Spinal cord (tissue), 10 donors: ENCODE data around the gene CCDC70. TPM values are rescaled to one million over a fixed set of nuclear protein-coding genes. Genes with fewer than 3 reads are reported as not detected.
A peak's percentile ranks its signal among the peaks of the same experiment; 100 is the strongest.

ENCODE experiments used
- DNase-seq, 6 donors: peaks; one replicate each; pipeline versions ENCODE4 v3.0.0 to v3.0.0-alpha.2; 2013 to 2015; ENCODE audit warnings: low spot score in 6 of 6, low read depth in 4 of 6
- H3K27ac ChIP-seq: one replicate; pipeline ENCODE4 v1.5.1; 2013; ENCODE audit warnings: low read depth, low read length, control low read depth
- H3K27me3 ChIP-seq: one replicate; pipeline ENCODE4 v1.6.1; 2013; ENCODE audit warnings: low read length; ENCODE audit not compliant: control insufficient read depth, insufficient read depth
- H3K36me3 ChIP-seq: one replicate; pipeline ENCODE4 v1.6.1; 2013; ENCODE audit warnings: low read length; ENCODE audit not compliant: control insufficient read depth, insufficient read depth
- H3K4me1 ChIP-seq: one replicate; pipeline ENCODE4 v1.6.1; 2013; ENCODE audit warnings: low read length; ENCODE audit not compliant: control insufficient read depth, insufficient read depth
- H3K4me3 ChIP-seq: one replicate; pipeline ENCODE4 v1.5.1; 2013; ENCODE audit warnings: low read depth, low read length, control low read depth
- H3K9me3 ChIP-seq: one replicate; pipeline ENCODE4 v1.6.1; 2013; ENCODE audit warnings: low read length; ENCODE audit not compliant: control insufficient read depth, insufficient read depth
- WGBS: methylation state at CpG from one replicate; pipeline ENCODE4 v1.1.5; 2013; ENCODE audit warnings: missing lambda C conversion rate; ENCODE audit not compliant: insufficient coverage; 5-methylcytosine and 5-hydroxymethylcytosine counted together
- polyA plus RNA-seq, 2 donors: library from polyadenylated mRNA; unstranded; fragments of 120-200 nt; gene quantifications; one replicate each; pipeline ENCODE4 v1.2.1, GENCODE V29; 2013; ENCODE audit not compliant: insufficient read length in 2 of 2
- total RNA-seq, 2 donors: library from RNA; depleted of rRNA in 1 of 2; stranded (reverse); fragments of 120-200 nt in 1 of 2; fragments of >200 nt in 1 of 2; gene quantifications; one replicate each; pipeline versions ENCODE4 v1.2.3 to v1.2.4, GENCODE V29; 2013 to 2014
- donor health status: healthy.

The CCDC70 gene
- total and polyA plus RNA-seq, 4 donors: not detected

- Histone ChIP-seq H3K4me1 (peaks cover 8% of the 10 kb centered on the region), H3K27me3 (no peaks in the 10 kb centered on the region), H3K27ac (no peak overlapping the region), H3K9me3 (no peaks in the 10 kb centered on the region), H3K4me3 (no peak overlapping the region), H3K36me3 (no peaks in the 10 kb centered on the region)
- no peak for DNase-seq
- 100% methylated on average over 3 of the region's 6 CpGs for WGBS
Observed at GRCh38 chr13:51840917-51841316, 20.9 kb upstream of the CCDC70 start.

GRCh38 chr13:51841732-51842131, 20.0 kb upstream of the CCDC70 start:
- Histone ChIP-seq H3K4me1 (peaks cover 8% of the 10 kb centered on the region), H3K27ac (no peak overlapping the region), H3K9me3 (no peaks in the 10 kb centered on the region), H3K27me3 (no peaks in the 10 kb centered on the region), H3K36me3 (no peaks in the 10 kb centered on the region), H3K4me3 (no peak overlapping the region)
- 88% methylated on average over 1 of the region's 6 CpGs for WGBS
- DNase-seq: no peak

GRCh38 chr13:51843529-51843928, 18.2 kb upstream of the CCDC70 start:
- Histone ChIP-seq H3K4me3 (no peak overlapping the region), H3K27ac (no peak overlapping the region)

GRCh38 chr13:51844862-51845573, 16.8 kb upstream of the CCDC70 start, which contains the start of gene TMEM272:
TSS of gene TMEM272 (minus strand) at chr13:51845177. CDS start at chr13:51838530, 6,647 bp downstream.
- whole genome bisulfite sequencing: 39% methylated on average over 19 of the region's 20 CpGs
- peaks cover 8% of the 10 kb centered on the region for H3K4me1 ChIP-seq

More at GRCh38 chr13:51843529-51843928, 18.2 kb upstream of the CCDC70 start:
- no peak for DNase-seq
- Histone ChIP-seq H3K9me3 (no peaks in the 10 kb centered on the region), H3K36me3 (no peaks in the 10 kb centered on the region), H3K4me1 (peaks cover 8% of the 10 kb centered on the region), H3K27me3 (no peaks in the 10 kb centered on the region)
- 83% methylated on average over 1 of the region's 3 CpGs for WGBS

GRCh38 chr13:51845574-51846318, 16.0 kb upstream of the CCDC70 start:
- no peak for DNase-seq
- Histone ChIP-seq H3K27ac (no peak overlapping the region), H3K27me3 (no peaks in the 10 kb centered on the region), H3K9me3 (no peaks in the 10 kb centered on the region), H3K4me3 (peak overlapping the region; percentile 19), H3K36me3 (no peaks in the 10 kb centered on the region), H3K4me1 (peaks cover 8% of the 10 kb centered on the region)
- WGBS: 81% methylated on average over 2 of the region's 5 CpGs

More at GRCh38 chr13:51844862-51845573, 16.8 kb upstream of the CCDC70 start, which contains the start of gene TMEM272:
- Histone ChIP-seq H3K4me3 (peak within 1 kb of the TSS; percentile 19), H3K36me3 (no peaks in the 10 kb centered on the region), H3K27me3 (no peaks in the 10 kb centered on the region), H3K9me3 (no peaks in the 10 kb centered on the region), H3K27ac (no peak within 1 kb of the TSS)
- peak in 2 of 6 donors; percentile 63 to 64 for DNase-seq

GRCh38 chr13:51846756-51847155, 15.0 kb upstream of the CCDC70 start:
- WGBS: no CpG with 5 or more reads among the region's 1 CpG

GRCh38 chr13:51848674-51849073, 13.1 kb upstream of the CCDC70 start:
- H3K4me1 ChIP-seq: peaks cover 8% of the 10 kb centered on the region
- no peak overlapping the region for H3K4me3 ChIP-seq
- 46% methylated on average over 2 of the region's 4 CpGs for WGBS
- no peaks in the 10 kb centered on the region for H3K36me3 ChIP-seq
- H3K27ac ChIP-seq: no peak overlapping the region
- DNase-seq: no peak
- no peaks in the 10 kb centered on the region for H3K9me3 ChIP-seq
- H3K27me3 ChIP-seq: no peaks in the 10 kb centered on the region

More at GRCh38 chr13:51846756-51847155, 15.0 kb upstream of the CCDC70 start:
- Histone ChIP-seq H3K27ac (no peak overlapping the region), H3K4me3 (no peak overlapping the region), H3K36me3 (no peaks in the 10 kb centered on the region), H3K27me3 (no peaks in the 10 kb centered on the region), H3K9me3 (no peaks in the 10 kb centered on the region), H3K4me1 (peaks cover 8% of the 10 kb centered on the region)
- no peak for DNase-seq

- Histone ChIP-seq H3K27ac (no peak overlapping the region), H3K36me3 (no peaks in the 10 kb centered on the region), H3K4me3 (no peak overlapping the region), H3K4me1 (peaks cover 8% of the 10 kb centered on the region), H3K27me3 (no peaks in the 10 kb centered on the region), H3K9me3 (no peaks in the 10 kb centered on the region)
- no peak for DNase-seq
- WGBS: 65% methylated on average over 17 of the region's 21 CpGs
Observed at GRCh38 chr13:51849145-51850101, 12.3 kb upstream of the CCDC70 start.
